CD14-positive monocyte (primary cell): ENCODE data around the gene SYNPO2. TPM values are rescaled to one million over a fixed set of nuclear protein-coding genes. Genes with fewer than 3 reads are reported as not detected.
A peak's percentile ranks its signal among the peaks of the same experiment; 100 is the strongest.

Source experiments
- DNase-seq, 3 donors: peaks; one replicate each; pipeline ENCODE4 v3.0.0-alpha.2; 2011 to 2022
- H2AFZ ChIP-seq: 2 replicates; pipeline ENCODE4 v1.6.0; 2012; ENCODE audit warnings: mild to moderate bottlenecking, low read depth, low read length, inconsistent platforms; ENCODE audit not compliant: insufficient read depth, poor library complexity, severe bottlenecking
- H3K27ac ChIP-seq, 2 donors: 1 replicate in 1 of 2; 2 replicates in 1 of 2; pipeline ENCODE4 v1.5.1; 2012 to 2013; ENCODE audit warnings: low read length in 2 of 2, control low read depth in 1 of 2, inconsistent platforms in 1 of 2, low read depth in 1 of 2, mild to moderate bottlenecking in 1 of 2
- H3K27me3 ChIP-seq, 2 donors: one replicate each; pipeline versions ENCODE4 v1.6.0 to v1.6.1; 2011 to 2013; ENCODE audit warnings: low read length in 2 of 2; ENCODE audit not compliant: control insufficient read depth in 2 of 2, insufficient read depth in 2 of 2
- H3K36me3 ChIP-seq, 2 donors: replicated peaks in 1 of 2; 1 replicate in 1 of 2; 2 replicates in 1 of 2; pipeline versions ENCODE4 v1.5.1 to v1.6.1; 2012 to 2013; ENCODE audit warnings: low read length in 2 of 2, control low read depth in 1 of 2, inconsistent platforms in 1 of 2, mild to moderate bottlenecking in 1 of 2; ENCODE audit not compliant: insufficient read depth in 2 of 2, control insufficient read depth in 1 of 2
- H3K4me1 ChIP-seq, 2 donors: 1 replicate in 1 of 2; 2 replicates in 1 of 2; pipeline versions ENCODE4 v1.5.1 to v1.6.1; 2012 to 2013; ENCODE audit warnings: low read length in 2 of 2, control low read depth in 1 of 2, inconsistent platforms in 1 of 2, mild to moderate bottlenecking in 1 of 2, moderate library complexity in 1 of 2; ENCODE audit not compliant: insufficient read depth in 2 of 2, control insufficient read depth in 1 of 2
- H3K4me2 ChIP-seq: replicated peaks from 2 replicates; pipeline ENCODE3; 2012; ENCODE audit warnings: low read length, moderate library complexity, mild to moderate bottlenecking; ENCODE audit not compliant: poor library complexity, severe bottlenecking; ENCODE audit errors: extremely low read depth
- H3K4me3 ChIP-seq, 3 experiments: fragments of 200-600 bp in 1 of 3; sonication (generic) in 1 of 3; replicated peaks in 1 of 3; 1 replicate in 2 of 3; 2 replicates in 1 of 3; pipeline ENCODE4 v1.5.1; 2011 to 2013; ENCODE audit warnings: low read length in 3 of 3, mild to moderate bottlenecking in 3 of 3, control low read depth in 2 of 3, low read depth in 2 of 3, inconsistent platforms in 1 of 3, moderate library complexity in 1 of 3
- H3K79me2 ChIP-seq: 2 replicates; pipeline ENCODE4 v1.6.0; 2012; ENCODE audit warnings: mild to moderate bottlenecking, control low read depth, inconsistent platforms, low read length, moderate library complexity; ENCODE audit not compliant: insufficient read depth
- H3K9ac ChIP-seq: 2 replicates; pipeline ENCODE4 v1.6.0; 2017; ENCODE audit warnings: low read length, mild to moderate bottlenecking; ENCODE audit not compliant: insufficient read depth, poor library complexity, severe bottlenecking
- H3K9me3 ChIP-seq, 2 donors: replicated peaks in 1 of 2; 1 replicate in 1 of 2; 2 replicates in 1 of 2; pipeline versions ENCODE4 v1.5.1 to v1.6.1; 2012 to 2013; ENCODE audit warnings: low read length in 2 of 2, control low read depth in 1 of 2; ENCODE audit not compliant: control insufficient read depth in 1 of 2, insufficient read depth in 1 of 2
- H4K20me1 ChIP-seq: 2 replicates; pipeline ENCODE4 v1.6.0; 2012; ENCODE audit warnings: mild to moderate bottlenecking, low read length, control low read depth, moderate library complexity; ENCODE audit not compliant: insufficient read depth
- H3K27ac Mint-ChIP-seq, 7 donors: one replicate each; pipeline ENCODE4 v1.8.0; 2020; ENCODE audit warnings: mild to moderate bottlenecking in 7 of 7, mixed read lengths in 7 of 7, moderate library complexity in 6 of 7, inconsistent platforms in 2 of 7
- H3K27me3 Mint-ChIP-seq, 3 donors: one replicate each; pipeline ENCODE4 v1.8.0; 2021 to 2022; ENCODE audit warnings: low read depth in 3 of 3, mild to moderate bottlenecking in 3 of 3, mixed read lengths in 3 of 3, moderate library complexity in 3 of 3, inconsistent platforms in 1 of 3
- H3K36me3 Mint-ChIP-seq, 2 donors: one replicate each; pipeline ENCODE4 v1.8.0; 2020; ENCODE audit warnings: mixed read lengths in 2 of 2, inconsistent platforms in 1 of 2, mild to moderate bottlenecking in 1 of 2
- H3K4me1 Mint-ChIP-seq: one replicate; pipeline ENCODE4 v1.8.0; 2020; ENCODE audit warnings: mild to moderate bottlenecking, mixed read lengths
- H3K4me3 Mint-ChIP-seq, 2 donors: one replicate each; pipeline ENCODE4 v1.8.0; 2020; ENCODE audit warnings: mild to moderate bottlenecking in 2 of 2, mixed read lengths in 2 of 2, moderate library complexity in 1 of 2
- H3K9me3 Mint-ChIP-seq, 7 donors: one replicate each; pipeline ENCODE4 v1.8.0; 2020 to 2022; ENCODE audit warnings: mixed read lengths in 7 of 7, mild to moderate bottlenecking in 6 of 7, moderate library complexity in 6 of 7, inconsistent platforms in 2 of 7
- WGBS: methylation state at CpG from one replicate; pipeline ENCODE4 v1.1.5; 2013; ENCODE audit warnings: missing lambda C conversion rate; ENCODE audit not compliant: insufficient coverage; 5-methylcytosine and 5-hydroxymethylcytosine counted together
- intact Hi-C, 2 donors: fragments of 100-400 bp; cut with micrococcal nuclease; formaldehyde crosslinking; loops; one replicate each; pipeline versions ENCODE4 v1.15.0 to v1.15.1; 2023
- polyA plus RNA-seq, 3 donors: library from polyadenylated mRNA; depleted of rRNA in 1 of 3; unstranded in 2 of 3; stranded (reverse) in 1 of 3; fragments of 300-500 nt in 2 of 3; fragments of >200 nt in 1 of 3; fragmentation: Illumina TruSeq in 2 of 3; gene quantifications; 1 replicate in 2 of 3; 2 replicates in 1 of 3; pipeline ENCODE4 v1.2.3, GENCODE V29; 2012 to 2021
- TF ChIP-seq, protein P1 (sequence below): fragments of 200-600 bp; IDR thresholded peaks from one replicate; pipeline ENCODE4 v1.8.0; 2022; ENCODE audit warnings: antibody characterized with exemption, mild to moderate bottlenecking

Gene SYNPO2
- polyA plus RNA-seq, 3 donors = 0.04 TPM; not detected in 2

DNA sequence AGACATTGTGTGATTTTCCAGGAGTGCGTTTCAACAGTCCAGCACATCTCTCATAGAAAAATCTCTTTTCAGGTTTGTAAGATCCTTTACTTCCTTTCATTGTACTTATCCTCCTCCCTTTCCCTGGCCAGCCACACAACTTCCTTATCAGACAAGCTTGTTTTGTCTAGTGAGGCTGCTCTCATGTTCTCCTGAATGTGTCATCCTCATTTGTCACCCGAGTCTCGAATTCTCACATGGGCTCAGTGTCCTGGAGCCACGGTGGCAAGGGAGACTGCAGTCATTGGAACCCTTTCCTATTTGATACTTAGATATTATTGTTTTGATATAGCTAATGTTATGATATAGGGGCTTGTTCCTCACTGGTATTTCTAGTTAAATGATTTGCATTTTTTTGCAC lies 16.9 kb downstream of the SYNPO2 start:
- TF ChIP-seq, protein P1, sequence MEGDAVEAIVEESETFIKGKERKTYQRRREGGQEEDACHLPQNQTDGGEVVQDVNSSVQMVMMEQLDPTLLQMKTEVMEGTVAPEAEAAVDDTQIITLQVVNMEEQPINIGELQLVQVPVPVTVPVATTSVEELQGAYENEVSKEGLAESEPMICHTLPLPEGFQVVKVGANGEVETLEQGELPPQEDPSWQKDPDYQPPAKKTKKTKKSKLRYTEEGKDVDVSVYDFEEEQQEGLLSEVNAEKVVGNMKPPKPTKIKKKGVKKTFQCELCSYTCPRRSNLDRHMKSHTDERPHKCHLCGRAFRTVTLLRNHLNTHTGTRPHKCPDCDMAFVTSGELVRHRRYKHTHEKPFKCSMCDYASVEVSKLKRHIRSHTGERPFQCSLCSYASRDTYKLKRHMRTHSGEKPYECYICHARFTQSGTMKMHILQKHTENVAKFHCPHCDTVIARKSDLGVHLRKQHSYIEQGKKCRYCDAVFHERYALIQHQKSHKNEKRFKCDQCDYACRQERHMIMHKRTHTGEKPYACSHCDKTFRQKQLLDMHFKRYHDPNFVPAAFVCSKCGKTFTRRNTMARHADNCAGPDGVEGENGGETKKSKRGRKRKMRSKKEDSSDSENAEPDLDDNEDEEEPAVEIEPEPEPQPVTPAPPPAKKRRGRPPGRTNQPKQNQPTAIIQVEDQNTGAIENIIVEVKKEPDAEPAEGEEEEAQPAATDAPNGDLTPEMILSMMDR = no peak
- intact Hi-C loops = no loop called here
- H3K27me3 Mint-ChIP-seq = peaks cover 0 to 2% (median 1%) of the 10 kb centered on the region in 3 donors
- H3K36me3 Mint-ChIP-seq = no peaks in the 10 kb centered on the region
- no peak overlapping the region for H3K27ac ChIP-seq
- no peak overlapping the region for H3K4me2 ChIP-seq
- peak overlapping the region in 1 of 2 donors; percentile 54 for H3K4me3 Mint-ChIP-seq
- DNase-seq = peak in 1 of 3 donors; percentile 11
- H3K4me1 ChIP-seq = peaks cover 0 to 3% of the 10 kb centered on the region in 2 donors
- peaks cover 10% of the 10 kb centered on the region for H3K4me1 Mint-ChIP-seq
- H3K9me3 ChIP-seq = no peaks in the 10 kb centered on the region
- H3K27me3 ChIP-seq = no peaks in the 10 kb centered on the region
- no peak overlapping the region for H3K4me3 ChIP-seq
- H3K9ac ChIP-seq = no peak overlapping the region
- WGBS = no CpG with 5 or more reads among the region's 4 CpGs
- H3K9me3 Mint-ChIP-seq = no peaks in the 10 kb centered on the region
- H3K27ac Mint-ChIP-seq = peak overlapping the region in 2 of 7 donors; percentile 31 to 68
- H3K36me3 ChIP-seq = no peaks in the 10 kb centered on the region
- no peaks in the 10 kb centered on the region for H3K79me2 ChIP-seq
- no peak overlapping the region for H2AFZ ChIP-seq
- H4K20me1 ChIP-seq = no peaks in the 10 kb centered on the region

DNA sequence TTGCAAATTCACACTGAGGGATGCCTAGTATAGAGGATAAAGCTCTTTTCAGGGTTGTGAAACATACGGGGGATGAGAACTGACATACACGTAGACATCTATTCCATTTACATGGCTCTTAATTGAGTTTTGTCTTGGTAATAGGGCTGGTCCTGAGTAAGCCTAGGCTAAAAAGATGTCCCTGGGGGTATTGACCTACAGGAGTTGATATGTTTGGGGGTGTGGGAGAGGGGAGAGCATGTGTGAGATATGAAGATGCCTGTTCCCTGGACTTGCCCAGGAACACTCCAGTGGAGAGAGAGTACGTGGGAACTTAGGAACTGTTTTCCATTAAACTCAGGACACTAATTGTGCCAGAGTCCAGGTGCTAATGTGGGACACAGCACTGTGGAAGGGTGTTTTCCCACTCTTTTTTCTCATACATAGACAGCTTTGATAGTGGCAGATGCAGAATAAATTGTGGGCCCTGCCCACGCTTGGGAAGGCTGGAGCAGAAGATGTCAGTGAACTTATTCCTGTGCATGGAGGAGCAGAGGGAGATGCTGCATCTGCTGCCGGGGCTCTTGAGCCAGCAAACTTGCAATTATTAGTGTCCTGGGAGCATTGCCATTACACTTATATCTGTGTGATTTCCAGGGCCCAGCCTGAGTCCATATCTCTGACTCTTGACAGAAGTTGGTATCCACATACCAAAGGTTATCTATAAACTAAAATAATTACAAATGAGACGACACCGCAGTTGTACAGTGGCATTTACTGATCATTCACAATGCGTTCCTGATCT lies 20.7 kb downstream of the SYNPO2 start:
- Histone ChIP-seq H4K20me1 (no peaks in the 10 kb centered on the region), H3K4me1 (peaks cover 0 to 3% of the 10 kb centered on the region in 2 donors), H3K9ac (no peak overlapping the region), H3K4me2 (no peak overlapping the region), H3K79me2 (no peaks in the 10 kb centered on the region), H3K27ac (no peak overlapping the region), H3K27me3 (no peaks in the 10 kb centered on the region), H3K4me3 (no peak overlapping the region), H2AFZ (no peak overlapping the region), H3K9me3 (no peaks in the 10 kb centered on the region), H3K36me3 (no peaks in the 10 kb centered on the region)
- Mint-ChIP-seq H3K36me3 (no peaks in the 10 kb centered on the region), H3K4me3 (no peak overlapping the region), H3K4me1 (peaks cover 10% of the 10 kb centered on the region), H3K9me3 (peaks cover 0 to 1% (median 0%) of the 10 kb centered on the region in 7 donors), H3K27ac (no peak overlapping the region), H3K27me3 (peaks cover 1 to 4% (median 1%) of the 10 kb centered on the region in 3 donors)
- no peak for DNase-seq
- TF ChIP-seq, protein P1 = no peak
- intact Hi-C loops = no loop called here
- WGBS = 64% methylated on average over 4 of the region's 8 CpGs
